GM21447 (cell line): ENCODE results near the gene DOCK3.
"Not testable (repeated sequence)": the region's sequence is repeated elsewhere in the genome, so short reads cannot be mapped to it uniquely, and the experiment has no call there.

Experiments used
- ATAC-seq: cut with Tn5 transposase; IDR thresholded peaks from one replicate; pipeline ENCODE4 v1.9.1; 2021; ENCODE audit not compliant: unreplicated experiment

The DOCK3 gene

GRCh38 chr3:51354731-51355615 is 680.2 kb downstream of the DOCK3 start:
- no peak for ATAC-seq

- ATAC-seq, result no peak
These were observed 681.3 kb downstream of the DOCK3 start for GRCh38 chr3:51355891-51356578.

- ATAC-seq, result no peak
These were observed 683.1 kb downstream of the DOCK3 start for GRCh38 chr3:51357856-51358255.

GRCh38 chr3:51358981-51359380 is 684.3 kb downstream of the DOCK3 start:
- ATAC-seq, result no peak

GRCh38 chr3:51360806-51361205 is 686.1 kb downstream of the DOCK3 start:
- no peak for ATAC-seq

GRCh38 chr3:51361746-51362145 is 687.0 kb downstream of the DOCK3 start:
- ATAC-seq, result no peak

- ATAC-seq, result no peak
These were observed 687.7 kb downstream of the DOCK3 start for GRCh38 chr3:51362476-51362875.

GRCh38 chr3:51368276-51368675 is 693.5 kb downstream of the DOCK3 start:
- not testable (repeated sequence) for ATAC-seq

- ATAC-seq, result no peak
These were observed 697.3 kb downstream of the DOCK3 start for GRCh38 chr3:51371943-51372557.

GRCh38 chr3:51373658-51374421 is 699.1 kb downstream of the DOCK3 start:
- ATAC-seq, result no peak

GRCh38 chr3:51374456-51374855 is 699.7 kb downstream of the DOCK3 start:
- ATAC-seq, result no peak

GRCh38 chr3:51375136-51375535 is 700.4 kb downstream of the DOCK3 start:
- ATAC-seq, result no peak

GRCh38 chr3:51375571-51375970 is 700.8 kb downstream of the DOCK3 start:
- no peak for ATAC-seq

- ATAC-seq, result no peak
These were observed 703.3 kb downstream of the DOCK3 start for GRCh38 chr3:51378065-51378464.

- ATAC-seq, result no peak
These were observed 704.0 kb downstream of the DOCK3 start for GRCh38 chr3:51378726-51379125.

- no peak for ATAC-seq
These were observed 704.6 kb downstream of the DOCK3 start for GRCh38 chr3:51379301-51379700.

- no peak for ATAC-seq
These were observed 705.2 kb downstream of the DOCK3 start for GRCh38 chr3:51379746-51380455.

- ATAC-seq, result no peak
These were observed 706.0 kb downstream of the DOCK3 start for GRCh38 chr3:51380601-51381332.

GRCh38 chr3:51381333-51381705 is 706.6 kb downstream of the DOCK3 start:
- ATAC-seq, result no peak
